Measurements from ENCODE around the gene ZDHHC8. TPM values are rescaled to one million over a fixed set of nuclear protein-coding genes. Genes with fewer than 3 reads are reported as not detected.

Gene ZDHHC8
- total RNA-seq, 6 experiments from 2014 or later: 91.8 to 119 (median 99.1) TPM

DNA sequence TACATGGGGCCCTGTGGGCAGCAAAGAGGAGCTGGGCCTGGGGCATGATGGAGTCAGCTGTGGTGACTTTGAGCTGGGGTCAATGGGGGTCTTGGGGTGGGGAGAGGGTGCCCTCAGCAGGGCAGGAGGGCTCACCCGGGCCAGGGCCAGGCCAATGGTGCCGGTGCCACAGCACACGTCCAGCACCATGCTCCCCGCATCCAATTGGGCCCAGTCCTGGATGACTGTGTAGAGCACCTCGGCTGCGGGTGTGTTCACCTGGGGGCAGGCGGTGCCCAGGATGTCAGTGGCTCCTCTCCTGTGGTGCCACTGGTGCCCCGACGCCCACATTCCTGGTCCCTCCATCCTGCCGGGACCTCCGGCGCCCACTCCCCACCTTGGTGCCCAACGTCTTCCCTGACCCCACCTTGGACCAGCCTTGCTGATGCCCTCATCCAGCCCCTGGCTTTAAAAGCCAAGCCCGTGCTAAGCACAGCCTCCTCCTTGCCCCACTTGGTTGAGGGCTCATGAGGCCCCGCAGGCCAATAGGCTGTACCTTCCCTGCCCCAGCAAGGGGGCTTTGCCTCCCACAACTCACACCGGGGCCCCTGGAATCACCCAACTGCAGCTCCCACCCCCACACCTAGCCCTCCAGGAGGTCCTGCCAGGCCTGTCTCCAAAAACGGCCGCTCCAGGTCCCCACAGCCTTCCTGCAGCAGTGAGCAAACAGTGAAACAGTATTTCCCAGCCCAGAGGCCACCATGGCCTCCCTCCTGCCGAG, 17.9 kb upstream of the ZDHHC8 start:
- H3K4me3 Mint-ChIP-seq: no peak overlapping the region
- no peaks in the 10 kb centered on the region for H3K9me3 Mint-ChIP-seq
- TF ChIP-seq CTCF (IDR thresholded peaks at IDR 0.05): no peak
- DNase-seq: no peak
- H3K36me3 Mint-ChIP-seq (ENCODE audit: low read depth): peaks cover 15% of the 10 kb centered on the region
- peaks cover 6% of the 10 kb centered on the region for H3K27me3 Mint-ChIP-seq (ENCODE audit: insufficient read depth)
- H3K27ac Mint-ChIP-seq: peak overlapping the region; percentile 14; the same call in 1 of the 2 replicates
- H3K4me1 Mint-ChIP-seq (ENCODE audit: low read depth): peaks cover 10% of the 10 kb centered on the region

DNA sequence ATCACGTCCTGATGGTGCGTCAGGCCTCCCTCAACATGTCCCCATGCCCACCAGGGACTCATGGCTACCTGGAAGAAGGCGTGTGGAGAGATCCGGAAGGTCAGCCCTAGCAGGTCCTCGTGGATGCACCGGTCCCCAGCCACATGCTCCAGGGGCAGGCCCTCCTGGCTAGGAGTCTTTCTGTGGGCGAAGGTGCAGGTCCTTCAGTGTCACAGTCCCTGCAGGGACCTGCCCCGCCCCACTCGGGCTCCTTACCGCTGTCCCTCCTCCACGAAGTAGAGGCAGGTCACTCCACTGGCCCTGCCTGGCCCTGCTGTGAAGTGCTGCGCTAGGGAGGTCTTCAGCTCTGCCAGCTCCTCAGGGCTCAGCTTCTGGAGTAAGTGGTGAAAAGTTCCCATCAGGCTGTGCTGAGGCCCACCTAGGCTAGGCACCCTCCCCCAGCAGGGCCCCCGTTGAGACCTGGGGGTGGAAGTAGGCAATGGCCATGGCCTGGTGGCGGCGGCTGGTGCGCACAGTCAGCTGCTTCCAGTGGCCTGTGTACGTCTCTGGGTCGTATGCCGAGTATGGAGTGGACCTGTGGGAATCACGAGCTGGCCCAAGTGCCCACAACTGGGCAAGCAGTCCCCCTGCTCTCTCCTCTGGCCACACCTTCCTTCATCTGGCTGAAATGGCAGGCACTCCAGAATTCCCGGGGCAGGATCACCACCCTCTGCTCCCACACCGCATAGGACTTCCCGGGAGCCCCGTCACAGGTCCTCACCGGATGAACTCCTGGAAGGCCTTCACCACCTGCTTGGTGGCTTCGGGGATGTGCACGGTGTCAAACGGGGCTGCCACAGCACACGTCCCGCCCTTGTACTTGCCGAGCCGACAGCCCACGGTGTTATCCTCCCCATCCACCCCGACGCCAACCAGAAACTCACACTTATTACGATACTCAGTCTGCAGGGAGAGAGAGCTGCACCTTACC, 16.8 kb upstream of the ZDHHC8 start:
- Mint-ChIP-seq H3K27me3 (ENCODE audit: insufficient read depth) (peaks cover 7% of the 10 kb centered on the region), H3K4me1 (ENCODE audit: low read depth) (peaks cover 17% of the 10 kb centered on the region), H3K4me3 (peak overlapping the region; percentile 62), H3K9me3 (no peaks in the 10 kb centered on the region), H3K27ac (peak overlapping the region; percentile 61), H3K36me3 (ENCODE audit: low read depth) (peaks cover 23% of the 10 kb centered on the region)
- no peak for TF ChIP-seq CTCF (IDR thresholded peaks at IDR 0.05)
- no peak for DNase-seq

- H3K4me1 Mint-ChIP-seq (ENCODE audit: low read depth): peaks cover 17% of the 10 kb centered on the region
- no peak for DNase-seq
- peaks cover 7% of the 10 kb centered on the region for H3K27me3 Mint-ChIP-seq (ENCODE audit: insufficient read depth)
- H3K9me3 Mint-ChIP-seq: no peaks in the 10 kb centered on the region
- H3K27ac Mint-ChIP-seq: peak within 1 kb of the TSS; percentile 81
- H3K4me3 Mint-ChIP-seq: peak within 1 kb of the TSS; percentile 88
- peaks cover 21% of the 10 kb centered on the region for H3K36me3 Mint-ChIP-seq (ENCODE audit: low read depth)
- peak; percentile 27; the same call in 1 of the 2 replicates for TF ChIP-seq CTCF (IDR thresholded peaks at IDR 0.05)
Observed at GRCh38 chr22:20115691-20116375, 15.8 kb upstream of the ZDHHC8 start, which contains the start of gene RANBP1. Gene RANBP1, plus strand, starts transcription at chr22:20116104. Its CDS starts 81 bp downstream, at chr22:20116185.

DNA sequence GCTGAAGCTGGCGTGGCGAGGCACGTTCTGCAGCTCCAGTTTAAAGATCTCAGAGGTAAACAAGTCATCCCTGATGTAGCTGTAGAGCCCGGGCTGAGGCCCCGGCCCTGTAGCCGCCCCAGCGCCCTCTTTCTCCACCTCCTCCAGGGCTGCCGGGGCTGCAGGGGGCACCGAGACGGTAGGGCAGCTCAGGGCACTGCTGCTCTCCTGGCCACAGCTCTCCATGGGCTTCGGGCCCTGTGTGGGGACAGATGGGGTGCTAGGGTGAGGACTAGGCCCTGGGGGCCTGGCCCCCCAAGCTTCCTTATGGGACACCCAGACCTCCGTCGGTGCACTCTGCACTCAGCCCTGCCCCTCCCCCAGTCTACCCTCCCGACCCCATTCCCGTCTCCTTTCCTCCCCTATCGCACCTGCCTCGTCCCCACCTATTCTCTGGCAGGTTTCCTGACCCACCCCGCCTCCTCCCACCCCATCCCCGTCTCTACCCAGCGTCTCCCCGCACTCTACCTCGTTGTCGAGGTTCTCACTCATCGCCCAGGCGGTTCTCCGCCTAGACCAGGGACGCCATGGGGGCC, 15.1 kb upstream of the ZDHHC8 start:
- H3K9me3 Mint-ChIP-seq: no peaks in the 10 kb centered on the region
- peak overlapping the region; percentile 88 for H3K4me3 Mint-ChIP-seq
- no peak for TF ChIP-seq CTCF (IDR thresholded peaks at IDR 0.05)
- DNase-seq: no peak
- peaks cover 7% of the 10 kb centered on the region for H3K27me3 Mint-ChIP-seq (ENCODE audit: insufficient read depth)
- H3K27ac Mint-ChIP-seq: peak overlapping the region; percentile 81
- peaks cover 17% of the 10 kb centered on the region for H3K4me1 Mint-ChIP-seq (ENCODE audit: low read depth)
- H3K36me3 Mint-ChIP-seq (ENCODE audit: low read depth): peaks cover 19% of the 10 kb centered on the region

Measured in HFFc6 (cell line).